ENCODE measurements around the gene CNTN3.

GRCh38 chr3:74633021-74633420 is 18.6 kb upstream of the CNTN3 start:
- TF ChIP-seq RARB (CRISPR knock-in tag; IDR thresholded peaks at IDR 0.05) (no peak), ZC3H10 (CRISPR knock-in tag; IDR thresholded peaks at IDR 0.05) (no peak), PATZ1 (CRISPR knock-in tag; IDR thresholded peaks at IDR 0.05; ENCODE audit: borderline replicate concordance) (no peak)

Measured in SK-N-SH treated with all-trans-retinoic acid at 6 μM for 48 hours (cell line).